GM21390 (cell line): ENCODE data around the gene ZDHHC24.

Source experiments
- ATAC-seq: cut with Tn5 transposase; IDR thresholded peaks from one replicate; pipeline ENCODE4 v1.9.1; 2021; ENCODE audit not compliant: unreplicated experiment

Gene ZDHHC24

GRCh38 chr11:66475349-66476172, 70.3 kb downstream of the ZDHHC24 start:
- ATAC-seq: no peak

DNA sequence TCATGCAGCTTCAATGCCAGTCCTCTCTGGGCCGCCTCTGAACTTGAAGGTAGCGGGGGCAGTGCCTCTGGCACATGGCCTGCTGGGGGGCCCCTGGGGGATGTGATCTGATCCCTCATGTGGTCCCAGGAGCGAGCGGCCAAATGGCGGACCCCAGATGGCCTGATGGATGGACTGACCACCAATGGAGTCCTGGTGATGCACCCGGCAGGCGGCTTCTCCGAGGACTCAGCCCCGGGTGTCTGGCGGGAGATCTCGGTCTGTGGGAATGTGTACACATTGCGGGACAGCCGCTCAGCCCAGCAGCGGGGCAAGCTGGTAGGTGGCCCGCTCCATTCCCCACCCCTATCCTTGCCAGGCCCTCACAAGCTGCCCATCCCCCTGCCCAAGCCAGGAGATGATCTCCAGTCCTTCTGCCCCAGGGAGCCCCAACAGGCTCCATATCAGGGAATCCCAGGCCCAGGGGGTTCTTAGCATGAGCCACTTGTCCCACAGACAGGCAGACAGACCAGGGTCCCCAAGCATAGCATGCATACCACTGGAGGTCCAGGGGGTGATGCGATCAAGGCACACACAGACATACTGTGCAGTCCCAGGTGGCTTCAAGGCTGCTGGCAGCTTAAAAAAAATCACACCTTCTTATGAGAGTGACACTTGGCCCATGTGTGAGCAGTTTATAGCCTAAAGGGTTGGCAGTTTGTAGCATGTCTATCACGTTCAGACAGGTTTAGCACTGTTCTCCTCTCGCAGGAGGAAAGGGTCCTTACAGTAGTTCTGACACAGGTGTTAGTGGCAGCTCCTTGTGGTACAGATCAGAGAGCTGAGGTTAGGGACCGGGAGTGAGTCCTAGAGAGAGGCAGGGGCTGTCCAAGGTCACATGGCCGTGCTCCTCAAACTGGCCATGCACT, 72.0 kb downstream of the ZDHHC24 start:
- ATAC-seq: no peak

GRCh38 chr11:66473167-66473566, 72.7 kb downstream of the ZDHHC24 start:
- no peak for ATAC-seq

GRCh38 chr11:66472054-66472453, 73.8 kb downstream of the ZDHHC24 start:
- ATAC-seq: no peak

DNA sequence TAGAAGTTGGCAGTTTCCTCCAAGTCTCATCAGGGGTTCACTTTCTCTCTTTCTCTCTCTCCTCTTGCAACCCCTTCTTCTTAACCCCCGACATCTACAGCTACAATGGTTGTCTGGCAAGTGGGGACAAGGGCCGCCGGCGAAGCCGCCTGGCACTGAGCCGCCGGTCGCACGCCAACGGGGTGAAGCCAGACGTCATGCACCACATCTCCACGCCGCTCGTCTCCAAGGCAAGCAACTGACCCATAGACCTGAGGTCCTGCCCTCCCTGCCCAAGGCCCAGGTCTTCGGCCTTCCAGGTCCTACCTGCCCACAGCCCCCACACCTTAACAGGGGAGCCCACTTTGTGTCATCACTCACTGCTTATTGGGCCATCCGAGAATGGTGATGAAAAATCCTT, 74.7 kb downstream of the ZDHHC24 start:
- ATAC-seq: no peak
